ENCODE data around the gene RALY. TPM values are rescaled to one million over a fixed set of nuclear protein-coding genes. Genes with fewer than 3 reads are reported as not detected.

The RALY gene
- total RNA-seq, 1 donor from 2014 or later, result 234 TPM

GRCh38 chr20:34061695-34062094, 68.0 kb downstream of the RALY start:
- no peak for TF ChIP-seq CTCF (IDR thresholded peaks at IDR 0.05; ENCODE audit: partially characterized antibody, unreplicated experiment)
- Mint-ChIP-seq H3K27me3 (ENCODE audit: unreplicated experiment) (no peaks in the 10 kb centered on the region), H3K9me3 (ENCODE audit: unreplicated experiment) (no peaks in the 10 kb centered on the region)

GRCh38 chr20:34062570-34063482, 69.1 kb downstream of the RALY start:
- no peaks in the 10 kb centered on the region for H3K27me3 Mint-ChIP-seq (ENCODE audit: unreplicated experiment)
- no peaks in the 10 kb centered on the region for H3K9me3 Mint-ChIP-seq (ENCODE audit: unreplicated experiment)
- no peaks in the 10 kb centered on the region for H3K36me3 Mint-ChIP-seq (ENCODE audit: unreplicated experiment)
- peaks cover 29% of the 10 kb centered on the region for H3K4me1 Mint-ChIP-seq (ENCODE audit: low read depth, unreplicated experiment)
- DNase-seq, result no peak
- TF ChIP-seq CTCF (IDR thresholded peaks at IDR 0.05; ENCODE audit: partially characterized antibody, unreplicated experiment), result no peak
- no peak overlapping the region for H3K4me3 Mint-ChIP-seq (ENCODE audit: unreplicated experiment)
- no peak overlapping the region for H3K27ac Mint-ChIP-seq (ENCODE audit: unreplicated experiment)

More at GRCh38 chr20:34061695-34062094, 68.0 kb downstream of the RALY start:
- Mint-ChIP-seq H3K27ac (ENCODE audit: unreplicated experiment) (no peak overlapping the region), H3K36me3 (ENCODE audit: unreplicated experiment) (no peaks in the 10 kb centered on the region), H3K4me1 (ENCODE audit: low read depth, unreplicated experiment) (peaks cover 27% of the 10 kb centered on the region), H3K4me3 (ENCODE audit: unreplicated experiment) (no peak overlapping the region)
- DNase-seq, result no peak

GRCh38 chr20:34064286-34064685, 70.6 kb downstream of the RALY start:
- TF ChIP-seq CTCF (IDR thresholded peaks at IDR 0.05; ENCODE audit: partially characterized antibody, unreplicated experiment), result no peak
- peaks cover 31% of the 10 kb centered on the region for H3K4me1 Mint-ChIP-seq (ENCODE audit: low read depth, unreplicated experiment)
- H3K27me3 Mint-ChIP-seq (ENCODE audit: unreplicated experiment), result peaks cover 2% of the 10 kb centered on the region
- H3K36me3 Mint-ChIP-seq (ENCODE audit: unreplicated experiment), result no peaks in the 10 kb centered on the region
- no peak for DNase-seq
- H3K9me3 Mint-ChIP-seq (ENCODE audit: unreplicated experiment), result no peaks in the 10 kb centered on the region
- no peak overlapping the region for H3K4me3 Mint-ChIP-seq (ENCODE audit: unreplicated experiment)
- H3K27ac Mint-ChIP-seq (ENCODE audit: unreplicated experiment), result no peak overlapping the region

DNA sequence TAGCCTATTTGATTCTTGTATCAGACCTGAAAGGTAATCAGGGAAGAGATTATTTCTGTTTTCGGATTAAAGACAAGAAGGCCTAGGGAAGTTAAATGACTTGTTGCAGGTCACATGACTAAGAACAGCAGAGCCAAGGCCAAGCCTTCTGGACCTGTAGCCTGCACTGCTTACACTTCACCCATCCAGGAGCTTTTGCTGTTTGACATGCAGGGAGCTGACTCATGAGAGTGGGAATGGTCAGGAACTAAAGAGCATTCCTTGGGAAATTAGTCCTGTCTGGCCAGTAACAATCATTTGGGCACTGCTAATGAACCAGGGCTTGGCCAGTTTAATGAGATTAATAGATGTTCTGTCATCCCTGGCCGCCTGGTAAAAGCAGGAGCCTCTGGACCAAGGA, 71.5 kb downstream of the RALY start:
- peaks cover 31% of the 10 kb centered on the region for H3K4me1 Mint-ChIP-seq (ENCODE audit: low read depth, unreplicated experiment)
- no peak overlapping the region for H3K4me3 Mint-ChIP-seq (ENCODE audit: unreplicated experiment)
- H3K27ac Mint-ChIP-seq (ENCODE audit: unreplicated experiment), result no peak overlapping the region
- TF ChIP-seq CTCF (IDR thresholded peaks at IDR 0.05; ENCODE audit: partially characterized antibody, unreplicated experiment), result no peak
- no peaks in the 10 kb centered on the region for H3K9me3 Mint-ChIP-seq (ENCODE audit: unreplicated experiment)
- peaks cover 2% of the 10 kb centered on the region for H3K27me3 Mint-ChIP-seq (ENCODE audit: unreplicated experiment)
- DNase-seq, result no peak
- no peaks in the 10 kb centered on the region for H3K36me3 Mint-ChIP-seq (ENCODE audit: unreplicated experiment)

DNA sequence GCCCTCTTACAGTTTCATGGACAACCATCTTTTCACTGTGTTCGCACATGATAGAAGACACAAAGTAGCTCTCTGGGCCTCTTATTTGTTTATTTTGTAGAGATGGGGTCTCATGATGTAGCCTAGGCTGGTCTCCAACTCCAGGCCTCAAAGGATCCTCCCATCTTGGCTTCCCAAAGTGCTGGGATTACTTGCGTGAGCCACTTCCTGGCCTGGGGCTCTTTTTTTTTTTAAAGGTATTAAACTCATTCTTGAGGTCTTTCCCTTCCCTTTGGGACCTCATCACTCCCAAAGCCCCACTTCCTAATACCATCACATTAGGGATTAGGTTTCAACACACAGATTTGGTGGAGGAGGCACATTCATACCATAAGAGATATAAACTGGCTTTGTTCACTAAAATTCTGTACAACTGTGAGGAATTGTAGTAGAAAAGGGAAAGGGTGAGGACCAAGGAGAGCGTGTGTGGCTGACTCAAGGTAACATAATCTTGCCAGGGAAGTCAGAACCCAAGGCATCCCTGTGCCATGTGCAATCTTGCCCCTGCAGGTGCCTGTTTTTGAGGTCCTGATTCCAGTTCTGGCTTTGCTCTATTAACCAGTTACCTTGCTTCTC, 72.9 kb downstream of the RALY start:
- H3K36me3 Mint-ChIP-seq (ENCODE audit: unreplicated experiment), result no peaks in the 10 kb centered on the region
- no peak overlapping the region for H3K27ac Mint-ChIP-seq (ENCODE audit: unreplicated experiment)
- peaks cover 30% of the 10 kb centered on the region for H3K4me1 Mint-ChIP-seq (ENCODE audit: low read depth, unreplicated experiment)
- TF ChIP-seq CTCF (IDR thresholded peaks at IDR 0.05; ENCODE audit: partially characterized antibody, unreplicated experiment), result no peak
- peaks cover 2% of the 10 kb centered on the region for H3K27me3 Mint-ChIP-seq (ENCODE audit: unreplicated experiment)
- no peak overlapping the region for H3K4me3 Mint-ChIP-seq (ENCODE audit: unreplicated experiment)
- DNase-seq, result no peak
- peaks cover 2% of the 10 kb centered on the region for H3K9me3 Mint-ChIP-seq (ENCODE audit: unreplicated experiment)
